DMS114 treated with DMSO at 0.1 percent for 48 hours (cell line): ENCODE data around the gene SHD.

Experiments
- DNase-seq: peaks from one replicate; lab custom pipeline; 2025; ENCODE audit not compliant: unreplicated experiment; lab: John Stamatoyannopoulos, UW

SHD gene

DNA sequence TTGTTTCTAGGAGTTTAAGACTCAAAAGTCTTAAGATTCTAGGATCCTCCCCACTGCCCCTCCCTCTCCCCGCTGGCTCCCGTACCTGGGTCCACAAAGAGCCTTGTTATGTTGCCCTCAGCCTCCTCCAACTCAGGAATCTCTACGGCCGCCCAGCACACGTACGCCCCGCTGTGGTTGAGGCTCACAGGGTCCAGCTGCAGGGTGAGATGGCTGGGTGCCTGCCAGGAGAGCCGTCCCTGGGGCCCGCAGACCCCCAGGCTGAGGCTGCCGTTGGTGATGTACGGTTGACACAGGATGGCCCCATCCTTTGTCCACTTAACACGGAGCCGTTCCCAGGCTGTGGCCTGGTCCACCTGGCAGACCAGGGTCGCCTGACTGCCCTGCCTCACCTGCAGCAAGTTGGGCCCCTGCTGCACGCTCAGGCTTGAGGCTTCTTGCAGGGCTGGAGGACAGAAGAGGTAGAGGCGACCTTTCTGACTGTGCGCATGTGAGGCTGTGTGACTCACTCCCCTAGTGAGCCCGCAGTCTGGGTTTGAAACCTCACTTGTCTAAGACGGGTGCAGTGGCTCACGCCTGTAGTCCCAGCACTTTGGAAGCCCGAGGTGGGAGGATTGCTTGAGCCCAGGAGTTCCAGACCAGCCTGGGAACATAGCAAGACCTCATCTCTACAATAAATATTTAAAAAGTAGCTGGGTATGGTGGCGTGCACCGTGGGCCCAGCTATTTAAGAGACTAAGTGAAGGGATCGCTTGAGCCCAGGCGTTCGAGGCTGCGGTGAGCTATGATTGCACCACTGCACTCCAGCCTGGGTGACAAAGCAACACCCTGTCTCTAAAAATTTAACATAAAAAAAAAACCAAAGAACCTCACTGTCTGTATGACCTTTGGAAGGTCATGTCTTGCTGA lies 19.1 kb downstream of the SHD start:
- no peak for DNase-seq

DNA sequence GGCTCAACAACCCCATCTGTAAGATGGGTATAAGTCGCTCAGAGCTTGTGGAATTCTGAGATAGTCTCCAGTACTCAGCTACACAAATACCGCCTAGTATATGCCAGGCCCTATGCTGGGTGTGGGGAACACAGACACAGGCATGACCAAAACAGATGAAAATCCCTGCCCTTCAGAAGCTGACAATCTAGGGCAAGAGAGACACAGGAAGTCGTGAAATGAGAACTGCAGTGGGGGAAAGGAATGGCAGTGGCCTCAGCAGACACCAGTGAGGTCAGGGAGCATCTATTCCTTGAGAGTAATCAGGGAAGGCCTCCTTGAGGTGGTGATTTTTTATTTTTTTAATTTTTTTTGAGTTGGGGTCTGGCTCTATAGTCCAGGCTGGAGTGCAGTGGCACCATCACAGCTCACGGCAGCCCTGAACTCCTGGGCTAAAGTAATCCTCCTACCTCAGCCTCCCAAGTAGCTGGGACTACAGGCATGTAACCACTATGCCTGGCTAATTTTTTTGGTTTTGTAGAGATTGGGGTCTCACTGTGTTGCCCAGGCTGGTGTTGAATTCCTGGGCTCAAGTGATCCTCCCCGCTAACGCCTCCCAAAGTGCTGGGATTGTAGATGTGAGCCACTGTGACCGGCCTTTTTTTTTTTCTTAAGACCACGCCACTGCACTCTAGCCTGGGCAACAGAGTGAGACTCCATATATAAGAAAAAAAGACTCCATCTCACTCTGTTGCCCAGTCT lies 19.9 kb downstream of the SHD start:
- DNase-seq: no peak

DNA sequence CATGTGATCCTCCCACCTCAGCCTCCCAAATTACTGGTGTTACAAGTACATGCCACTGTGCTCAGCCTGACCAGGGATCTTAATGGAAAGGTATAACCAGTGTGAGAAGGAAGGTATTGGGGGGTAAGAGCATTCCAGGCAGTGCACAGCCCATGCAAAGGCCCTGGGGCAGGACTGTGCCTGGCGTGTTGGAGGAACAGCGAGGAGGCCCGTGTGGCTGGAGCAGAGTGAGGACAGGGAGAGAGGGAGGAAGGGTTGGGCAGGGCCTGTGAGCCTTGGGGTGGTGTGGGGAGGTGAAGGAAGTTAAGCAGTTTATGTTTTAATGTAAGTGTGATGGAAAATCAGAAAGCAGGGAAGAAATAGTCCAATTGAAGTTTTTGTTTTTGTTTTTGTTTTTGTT lies 21.5 kb downstream of the SHD start:
- no peak for DNase-seq

DNA sequence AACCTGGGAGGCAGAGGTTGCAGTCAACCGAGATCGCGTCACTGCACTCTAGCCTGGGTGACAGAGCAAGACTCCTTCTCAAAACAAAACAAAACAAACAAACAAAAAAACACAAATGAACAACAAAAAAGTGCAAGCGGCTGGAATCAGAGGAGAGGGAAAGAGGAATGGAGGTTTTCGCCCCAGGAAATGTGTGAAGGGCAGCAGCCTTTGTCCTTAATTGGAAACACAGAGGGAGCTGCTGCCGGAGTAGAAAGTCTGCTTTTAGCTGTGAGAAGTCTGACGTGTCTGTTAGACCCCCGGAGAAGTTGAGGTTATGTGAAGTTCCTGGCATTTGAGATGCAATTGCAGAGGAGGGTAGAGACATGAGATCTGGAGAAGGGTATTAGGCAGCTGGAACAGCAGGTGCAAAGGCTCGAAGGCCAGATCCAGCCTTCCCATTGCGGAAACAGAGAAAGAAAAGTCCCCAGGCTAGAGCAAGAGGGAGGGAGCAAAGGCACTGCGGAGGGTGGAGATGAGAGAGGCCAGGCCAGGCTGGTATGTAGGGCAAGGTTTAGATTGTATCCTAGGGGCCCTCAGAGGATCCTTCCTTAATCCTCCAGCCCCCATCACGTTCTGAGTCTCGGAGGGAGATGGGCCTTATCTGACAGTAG lies 22.6 kb downstream of the SHD start:
- DNase-seq: no peak

DNA sequence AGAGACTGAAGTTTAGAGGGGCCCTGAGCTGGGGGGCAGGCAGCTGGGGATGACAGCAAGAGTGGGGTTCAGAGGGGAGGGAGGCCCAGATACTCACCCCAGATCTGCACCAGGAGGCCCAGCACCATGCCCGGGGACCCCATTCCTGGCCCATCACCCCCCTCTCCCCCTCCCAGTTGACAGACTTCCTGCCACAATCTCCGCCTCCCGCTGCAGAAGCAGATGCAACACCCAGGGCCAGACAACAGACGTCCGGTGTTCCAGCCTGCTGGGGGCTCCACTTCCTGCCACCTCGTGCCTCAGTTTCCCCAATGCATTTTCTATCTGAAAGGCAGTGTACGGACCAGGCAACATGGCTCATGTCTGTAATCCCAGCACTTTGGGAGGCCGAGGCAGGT lies 23.2 kb downstream of the SHD start, which contains the start of gene TMIGD2:
Gene TMIGD2, minus strand, starts transcription at position 147 of the 398 bp plus-strand sequence. Its CDS starts 4 bp downstream, at position 143.
- no peak for DNase-seq

DNA sequence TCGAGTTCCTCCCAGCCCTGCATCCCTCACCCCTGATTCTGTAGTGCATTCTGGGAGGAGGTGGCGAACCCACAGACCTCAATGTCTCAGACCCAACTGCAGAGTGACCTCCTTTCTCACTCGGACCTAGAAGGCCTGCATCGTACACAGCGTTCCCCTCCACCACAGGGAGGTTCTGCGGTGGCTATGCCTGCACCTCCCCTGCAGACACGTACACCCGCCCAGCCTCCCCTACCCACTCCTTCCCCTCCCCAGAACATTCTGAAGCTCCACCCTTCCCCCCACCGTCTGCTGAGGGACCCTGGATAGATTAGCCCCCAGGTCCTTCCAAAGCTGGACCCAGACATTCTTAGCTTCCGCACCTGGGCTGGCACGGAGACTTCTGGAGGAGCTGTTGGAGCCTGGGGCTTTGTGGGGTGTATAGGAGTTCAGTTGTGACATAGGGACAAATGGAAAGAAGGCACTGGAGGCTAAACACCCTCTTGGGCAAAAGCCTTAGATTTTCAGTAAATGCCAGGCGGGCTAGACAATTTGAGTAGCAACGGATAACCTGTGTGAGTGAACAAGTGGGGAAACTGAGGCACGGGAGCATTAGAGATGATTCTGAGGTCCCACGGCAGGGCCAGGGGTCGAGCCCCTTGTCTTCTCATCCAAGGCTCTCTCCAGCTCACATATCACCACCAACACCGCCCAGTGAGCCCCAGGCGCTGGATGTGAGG lies 24.9 kb downstream of the SHD start:
- DNase-seq: no peak

DNA sequence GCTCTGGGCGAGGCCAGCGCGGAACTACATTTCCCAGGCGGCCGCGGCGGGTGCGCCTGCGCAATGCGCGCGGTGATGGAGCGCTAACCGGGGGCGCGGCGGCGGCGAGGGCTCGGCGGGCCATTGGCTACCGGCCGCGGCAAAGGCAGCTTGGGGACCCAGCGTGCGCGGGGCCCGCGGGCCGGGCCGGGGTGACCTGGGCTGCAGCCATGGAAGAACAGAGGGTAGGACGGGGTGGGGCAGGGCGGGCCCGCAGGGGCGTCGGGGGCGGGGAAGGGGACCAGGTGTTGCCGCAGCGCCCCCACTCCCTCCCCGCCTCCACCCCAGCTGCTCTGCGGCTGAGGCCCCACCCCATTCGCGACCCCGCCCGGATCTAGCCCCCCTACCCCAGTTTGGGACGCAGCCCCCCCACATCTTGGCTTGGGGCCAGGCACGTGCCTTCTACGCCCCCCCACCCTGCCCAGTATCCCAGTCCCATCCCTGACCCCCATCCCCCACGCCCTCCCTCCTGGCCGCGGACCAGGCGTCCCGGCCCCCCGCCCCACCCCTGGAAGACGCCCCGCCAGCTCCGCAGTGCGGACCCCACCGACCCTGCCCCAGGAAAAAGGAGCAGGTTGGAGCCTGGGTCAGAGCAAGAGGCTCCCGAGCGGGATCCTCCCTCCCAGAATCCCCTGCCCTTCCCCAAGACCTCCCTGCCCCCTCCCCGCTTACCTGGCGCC lies 25.6 kb downstream of the SHD start, which contains the start of gene FSD1:
Gene FSD1, plus strand, starts transcription at position 61 of the 719 bp plus-strand sequence. Its CDS starts 149 bp downstream, at position 210.
- DNase-seq: peak; percentile 16

DNA sequence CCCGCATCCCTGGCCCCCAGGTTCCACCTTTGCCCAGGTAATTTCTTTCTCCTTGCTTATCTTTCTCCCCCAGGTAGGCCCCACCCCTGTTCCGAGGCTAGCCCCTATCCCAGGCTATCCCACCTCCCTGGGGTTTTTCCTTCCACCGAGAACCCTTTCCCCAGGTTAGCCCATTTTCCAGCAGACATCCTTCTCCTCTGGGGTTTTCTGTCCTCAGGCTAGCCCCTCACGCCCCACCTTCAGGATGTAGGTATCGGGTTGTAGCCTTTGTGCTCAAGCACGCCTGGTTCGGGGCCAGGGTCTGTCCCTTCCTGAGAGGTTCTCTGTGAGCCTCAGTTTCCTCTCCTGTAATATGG lies 26.2 kb downstream of the SHD start:
- no peak for DNase-seq

DNA sequence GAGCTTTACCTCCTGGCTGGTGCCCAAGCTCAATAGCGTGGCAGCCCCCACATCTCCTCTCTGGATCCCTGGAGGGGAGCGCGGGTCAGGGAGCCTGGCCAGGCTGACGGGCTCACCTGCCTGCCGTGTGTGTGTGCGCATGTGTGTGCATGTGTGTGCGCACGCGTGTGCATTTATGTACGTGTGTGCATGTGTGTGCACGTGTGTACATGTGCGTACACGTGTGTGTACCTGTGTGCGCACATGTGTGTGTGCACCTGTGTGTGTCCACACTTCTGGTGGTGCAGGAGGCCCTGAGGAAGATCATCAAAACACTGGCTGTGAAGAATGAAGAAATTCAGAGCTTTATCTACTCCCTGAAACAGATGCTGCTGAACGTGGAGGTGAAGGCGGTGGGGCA lies 26.6 kb downstream of the SHD start:
- DNase-seq: no peak

DNA sequence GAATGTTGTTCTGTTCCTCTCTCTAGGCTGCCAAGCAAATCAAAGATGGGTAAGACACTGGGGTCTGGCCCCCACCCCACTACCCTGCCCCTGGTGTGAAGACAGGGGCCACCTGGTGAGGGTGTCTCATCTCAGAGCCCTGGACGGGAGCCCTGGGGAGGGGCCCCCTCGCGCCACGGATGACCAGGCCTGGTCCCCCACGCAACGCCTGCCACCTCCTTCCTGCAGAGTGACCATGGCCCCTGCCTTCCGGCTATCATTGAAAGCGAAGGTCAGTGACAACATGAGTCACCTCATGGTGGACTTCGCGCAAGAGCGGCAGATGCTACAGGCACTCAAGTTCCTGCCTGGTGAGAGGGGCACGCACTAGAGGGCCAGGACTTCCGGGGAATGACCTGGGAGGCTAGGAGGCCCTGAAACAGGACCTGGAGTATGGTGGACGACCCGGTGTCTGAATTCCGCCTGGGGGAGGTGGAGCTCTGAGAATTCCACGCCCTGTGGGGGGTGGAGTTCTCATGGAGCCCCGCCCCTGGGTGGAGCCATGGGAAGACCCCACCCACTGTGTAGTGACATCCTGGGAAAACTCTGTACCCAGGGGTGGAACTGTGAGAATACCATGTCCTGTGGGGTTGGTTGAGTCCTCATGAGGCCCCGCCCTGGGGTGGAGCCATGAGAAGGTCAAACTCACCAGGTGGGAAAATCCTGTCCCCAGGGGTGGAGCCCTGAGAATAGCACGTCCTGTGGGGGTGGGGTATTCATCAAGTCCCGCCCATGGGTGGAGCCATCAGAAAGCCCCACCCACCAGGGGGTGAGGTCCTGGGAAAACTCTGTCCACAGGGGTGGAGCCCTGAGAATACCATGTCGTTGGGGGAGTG lies 31.4 kb downstream of the SHD start:
- no peak for DNase-seq

DNA sequence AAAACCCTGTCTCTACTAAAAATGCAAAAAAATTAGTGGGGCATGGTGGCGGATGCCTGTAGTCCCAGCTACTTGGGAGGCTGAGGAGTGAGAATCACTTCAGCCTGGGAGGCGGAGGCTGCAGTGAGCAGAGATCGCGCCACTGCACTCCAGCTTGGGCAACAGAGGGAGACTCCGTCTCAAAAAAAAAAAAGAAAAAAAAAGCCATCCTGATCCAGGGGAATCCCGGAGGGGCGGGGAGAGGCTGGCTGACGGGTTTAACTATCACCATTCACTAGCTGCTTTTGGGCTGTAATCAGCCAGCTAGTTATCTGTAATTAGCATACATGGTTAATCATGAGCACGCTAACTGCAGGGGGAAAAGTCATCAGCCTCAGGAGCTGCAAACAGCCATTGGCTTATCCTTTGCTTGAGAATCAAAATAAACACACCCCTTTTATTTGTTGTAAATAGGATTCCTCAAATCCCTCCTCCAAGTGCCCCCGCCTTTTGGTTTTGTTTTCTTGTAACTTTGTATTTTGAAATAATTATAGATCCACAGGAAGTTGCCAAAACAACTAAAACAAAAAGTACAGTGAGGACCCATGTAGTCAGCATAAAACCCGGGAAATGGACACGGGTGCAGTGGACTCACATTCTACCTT lies 34.9 kb downstream of the SHD start:
- DNase-seq: no peak

DNA sequence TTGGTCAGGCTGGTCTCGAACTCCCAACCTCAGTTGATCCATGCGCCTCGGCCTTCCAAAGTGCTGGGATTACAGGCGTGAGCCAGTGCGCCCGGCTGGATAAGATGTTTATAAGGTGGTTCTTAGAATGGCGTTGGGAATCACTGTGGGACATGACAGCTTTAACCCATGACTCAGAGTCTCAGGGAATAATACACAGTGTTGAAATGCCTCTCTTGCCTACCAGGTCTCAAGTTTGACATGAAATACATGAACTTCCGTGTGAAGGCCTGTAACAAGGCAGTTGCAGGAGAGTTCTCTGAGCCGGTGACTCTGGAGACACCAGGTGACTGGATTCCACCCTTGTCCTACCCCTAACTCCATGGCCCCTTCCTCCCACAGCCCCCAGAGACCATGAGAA lies 37.9 kb downstream of the SHD start:
- DNase-seq: no peak

DNA sequence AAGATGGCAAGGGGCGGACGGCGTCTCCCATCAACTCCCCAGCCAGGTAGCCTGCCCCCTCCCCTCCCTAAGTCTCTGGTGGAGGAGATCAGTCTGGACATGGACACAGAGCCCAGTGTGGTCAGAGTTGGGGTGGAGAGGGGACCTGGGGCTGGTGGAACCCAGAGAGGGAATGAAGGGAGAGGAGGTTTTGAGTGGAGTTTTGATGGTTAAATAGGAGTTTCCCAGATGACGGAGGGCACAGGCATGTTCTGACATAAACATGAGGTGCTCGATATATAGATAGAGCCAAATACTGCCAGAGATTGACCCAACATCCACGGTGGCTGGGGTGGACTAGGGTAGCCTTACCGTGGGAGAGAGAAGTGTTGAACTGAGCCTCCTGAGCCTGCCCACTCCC lies 39.4 kb downstream of the SHD start:
- DNase-seq: no peak

DNA sequence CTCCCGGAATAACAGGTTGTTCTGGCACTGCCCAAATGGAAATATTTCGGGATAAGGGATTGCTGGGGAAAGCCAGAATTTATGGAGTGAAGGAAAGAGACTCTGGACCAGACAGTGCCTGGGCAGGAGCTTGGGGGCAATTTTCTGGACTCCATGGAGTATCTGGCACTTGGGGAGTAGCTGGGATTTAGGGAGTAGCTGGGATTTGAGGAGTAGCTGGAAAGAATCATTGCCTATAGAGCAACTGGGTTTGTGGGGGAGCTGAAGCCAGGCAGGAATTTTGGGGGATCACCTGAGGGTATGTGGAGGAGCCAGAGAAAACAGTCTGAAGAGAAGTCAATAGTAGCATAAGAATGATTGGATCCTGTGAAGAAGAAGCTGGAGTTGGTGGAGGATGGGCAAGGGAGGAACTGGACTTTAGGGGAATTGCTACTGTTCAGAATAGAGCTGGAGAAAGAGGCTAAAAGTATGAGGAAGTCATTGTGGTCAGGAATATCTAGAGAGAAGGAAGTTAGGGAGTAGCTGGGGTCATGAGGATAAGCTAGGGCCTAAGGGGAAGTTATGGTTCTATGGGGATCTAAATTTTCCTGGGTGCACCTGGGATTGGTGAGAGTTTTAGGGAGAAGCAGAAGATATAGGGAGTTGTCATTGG lies 40.1 kb downstream of the SHD start:
- DNase-seq: no peak

DNA sequence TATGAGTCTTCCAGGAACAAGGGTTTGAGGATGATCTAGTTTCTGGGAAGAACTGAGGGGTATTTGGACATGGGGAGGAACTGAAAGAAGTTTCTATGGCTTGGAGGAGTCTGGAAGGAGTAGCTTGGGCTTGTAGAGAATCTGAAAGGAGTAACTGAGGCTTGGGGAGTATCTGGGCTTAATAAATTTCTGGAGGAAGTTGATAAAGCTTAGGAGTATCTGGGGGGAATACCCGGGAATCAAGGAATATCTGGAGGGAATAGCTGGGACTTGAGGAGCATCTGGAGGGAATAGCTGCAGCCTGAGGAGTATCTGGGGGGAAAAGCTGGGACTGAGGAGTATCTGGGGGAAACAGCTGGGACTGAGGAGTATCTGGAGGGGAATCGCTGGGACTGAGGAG lies 41.4 kb downstream of the SHD start:
- no peak for DNase-seq

DNA sequence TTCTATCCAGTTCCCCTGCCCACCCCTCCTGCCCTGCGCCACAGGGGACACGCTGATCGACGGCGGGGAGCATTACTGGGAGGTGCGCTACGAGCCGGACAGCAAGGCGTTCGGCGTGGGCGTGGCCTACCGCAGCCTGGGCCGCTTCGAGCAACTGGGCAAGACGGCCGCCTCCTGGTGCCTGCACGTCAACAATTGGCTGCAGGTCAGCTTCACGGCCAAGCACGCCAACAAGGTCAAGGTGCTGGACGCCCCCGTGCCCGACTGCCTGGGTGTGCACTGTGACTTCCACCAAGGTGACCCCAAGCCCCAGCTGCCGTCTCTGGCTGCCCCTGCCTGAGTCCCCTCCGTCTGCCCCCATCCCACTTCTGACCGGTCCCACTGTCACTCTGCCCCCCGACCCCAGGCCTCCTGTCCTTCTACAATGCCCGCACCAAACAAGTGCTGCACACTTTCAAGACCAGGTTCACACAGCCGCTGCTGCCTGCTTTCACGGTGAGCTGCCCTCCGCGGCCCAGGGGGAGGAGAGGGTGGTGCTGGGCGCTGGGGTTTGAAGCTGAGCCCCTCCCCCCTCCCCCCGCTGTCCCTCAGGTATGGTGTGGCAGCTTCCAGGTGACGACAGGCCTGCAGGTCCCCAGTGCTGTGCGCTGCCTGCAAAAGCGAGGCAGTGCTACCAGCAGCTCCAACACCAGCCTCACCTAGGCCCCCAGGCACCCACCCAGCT lies 44.0 kb downstream of the SHD start:
- DNase-seq: no peak

DNA sequence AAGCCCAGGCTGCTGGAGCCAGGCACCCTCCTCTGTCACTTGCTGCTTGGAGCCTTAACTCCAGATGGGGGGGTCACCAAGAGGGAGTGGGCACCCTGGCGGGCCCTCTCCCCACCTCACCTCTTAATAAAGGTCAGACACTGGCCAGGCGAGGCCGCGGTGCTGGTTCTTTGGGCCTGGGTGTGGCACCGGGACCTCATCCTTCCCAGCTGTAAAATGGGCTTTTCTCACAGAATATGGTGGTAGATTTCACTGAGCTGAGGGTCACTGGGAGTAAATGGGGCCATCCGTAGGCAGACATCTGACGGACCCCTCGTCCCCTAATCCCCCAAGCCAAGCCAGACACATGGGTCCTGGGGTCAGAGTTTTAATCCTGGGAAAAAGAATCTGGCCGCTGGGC lies 44.6 kb downstream of the SHD start:
- no peak for DNase-seq

DNA sequence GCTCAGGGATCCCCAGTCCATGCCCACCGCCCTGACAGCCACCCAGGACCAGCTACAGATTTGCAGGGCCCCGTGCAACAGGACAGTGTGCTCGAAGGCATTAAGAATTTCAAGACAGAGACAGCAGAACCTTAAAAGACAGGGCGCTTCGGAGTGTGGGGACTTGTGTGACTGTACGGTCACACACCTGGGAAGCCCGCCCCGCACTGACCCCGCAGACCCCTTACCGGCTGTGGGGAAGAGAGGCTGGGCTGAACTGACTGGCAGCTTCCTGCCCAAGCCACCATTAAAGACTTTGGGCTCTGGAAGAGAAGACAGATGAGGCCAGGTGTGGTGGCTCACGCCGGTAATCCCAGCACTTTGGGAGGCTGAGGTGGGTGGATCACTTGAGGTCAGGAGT lies 45.2 kb downstream of the SHD start:
- DNase-seq: no peak
